AG04449 (cell line): Measurements from ENCODE around the gene ADAMTS6.

Experiments used
- CTCF ChIA-PET: fragments of 350-600 bp; formaldehyde crosslinking; extraction: SDS; loops from one replicate; lab custom pipeline; 2021; ENCODE audit warnings: antibody characterized with exemption; lab: Yijun Ruan, JAX
- POLR2A ChIA-PET: fragments of 400-600, 350-600 bp; formaldehyde crosslinking; extraction: SDS; loops from one replicate; lab custom pipeline; 2020; ENCODE audit warnings: antibody characterized with exemption, inconsistent platforms; lab: Yijun Ruan, JAX
- DNase-seq: peaks from one replicate; pipeline ENCODE4 v3.0.0-alpha.2; 2010; ENCODE audit warnings: low read depth, low spot score
- H3K4me3 ChIP-seq: 2 replicates; pipeline ENCODE4 v1.5.1; 2011; ENCODE audit warnings: low read depth, mild to moderate bottlenecking, control low read depth, low read length
- CTCF ChIP-seq: IDR thresholded peaks from one replicate; pipeline ENCODE4 v1.5.1; 2011; ENCODE audit warnings: mild to moderate bottlenecking, moderate library complexity, low read length, control low read depth, inconsistent platforms; ENCODE audit not compliant: insufficient read depth; ENCODE audit errors: missing control alignments

Gene ADAMTS6

GRCh38 chr5:65307088-65307487 lies 174.6 kb downstream of the ADAMTS6 start:
- H3K4me3 ChIP-seq: no peak overlapping the region
- CTCF ChIA-PET: no interaction called here
- TF ChIP-seq CTCF: no peak
- POLR2A ChIA-PET: no interaction called here
- DNase-seq: no peak

GRCh38 chr5:65305913-65306312 lies 175.8 kb downstream of the ADAMTS6 start:
- TF ChIP-seq CTCF: no peak
- peak; percentile 51 for DNase-seq
- CTCF ChIA-PET: no interaction called here
- no peak overlapping the region for H3K4me3 ChIP-seq
- POLR2A ChIA-PET: no interaction called here

- POLR2A ChIA-PET: interaction anchor here (0.5 to 0.7 kb wide), 2 partner anchors 26 to 174 kb away, joined by 3 read pairs; no protein-coding TSS in a partner anchor
- CTCF ChIA-PET: no interaction called here
- peak; percentile 96 for DNase-seq
- TF ChIP-seq CTCF: no peak
- no peak overlapping the region for H3K4me3 ChIP-seq
Observed at GRCh38 chr5:65299861-65300260, 181.9 kb downstream of the ADAMTS6 start.

- CTCF ChIA-PET: no interaction called here
- no peak for DNase-seq
- H3K4me3 ChIP-seq: no peak overlapping the region
- no peak for TF ChIP-seq CTCF
- POLR2A ChIA-PET: no interaction called here
Observed at GRCh38 chr5:65296067-65296466, 185.7 kb downstream of the ADAMTS6 start.

GRCh38 chr5:65292196-65292595 lies 189.5 kb downstream of the ADAMTS6 start:
- CTCF ChIA-PET: no interaction called here
- no peak overlapping the region for H3K4me3 ChIP-seq
- no peak for TF ChIP-seq CTCF
- POLR2A ChIA-PET: no interaction called here
- DNase-seq: no peak

GRCh38 chr5:65290677-65291076 lies 191.0 kb downstream of the ADAMTS6 start:
- H3K4me3 ChIP-seq: no peak overlapping the region
- ChIA-PET CTCF (no interaction called here), POLR2A (no interaction called here)
- DNase-seq: no peak
- no peak for TF ChIP-seq CTCF
